ENCODE results near the gene SDK2.

Gene SDK2

GRCh38 chr17:73362697-73363096, 281.5 kb downstream of the SDK2 start:
- DNase-seq (ENCODE audit: low spot score): no peak
- no peak for TF ChIP-seq CTCF (IDR thresholded peaks at IDR 0.05; ENCODE audit: extremely low read depth, insufficient read depth, missing control alignments)
- in situ Hi-C loops (cut with MboI; ENCODE audit: low pct_unique_long_range_greater_than_20kb, low sequenced_read_pairs, unreplicated experiment): loop anchor here (10.0 to 25.0 kb wide), 2 partner anchors 638 to 800 kb away; no protein-coding TSS in a partner anchor

GRCh38 chr17:73360961-73361761, 283.1 kb downstream of the SDK2 start:
- TF ChIP-seq CTCF (IDR thresholded peaks at IDR 0.05; ENCODE audit: extremely low read depth, insufficient read depth, missing control alignments): no peak
- DNase-seq (ENCODE audit: low spot score): no peak
- in situ Hi-C loops (cut with MboI; ENCODE audit: low pct_unique_long_range_greater_than_20kb, low sequenced_read_pairs, unreplicated experiment): loop anchor here (10.0 to 25.0 kb wide), 2 partner anchors 636 to 799 kb away; no protein-coding TSS in a partner anchor

GRCh38 chr17:73359987-73360410, 284.2 kb downstream of the SDK2 start:
- no peak for TF ChIP-seq CTCF (IDR thresholded peaks at IDR 0.05; ENCODE audit: extremely low read depth, insufficient read depth, missing control alignments)
- DNase-seq (ENCODE audit: low spot score): no peak
- in situ Hi-C loops (cut with MboI; ENCODE audit: low pct_unique_long_range_greater_than_20kb, low sequenced_read_pairs, unreplicated experiment): loop anchor here (10.0 to 25.0 kb wide), 2 partner anchors 635 to 798 kb away; no protein-coding TSS in a partner anchor

GRCh38 chr17:73359352-73359751, 284.9 kb downstream of the SDK2 start:
- no peak for TF ChIP-seq CTCF (IDR thresholded peaks at IDR 0.05; ENCODE audit: extremely low read depth, insufficient read depth, missing control alignments)
- in situ Hi-C loops (cut with MboI; ENCODE audit: low pct_unique_long_range_greater_than_20kb, low sequenced_read_pairs, unreplicated experiment): loop anchor here (25.0 kb wide), 1 partner anchor 797 kb away; no protein-coding TSS in a partner anchor
- DNase-seq (ENCODE audit: low spot score): no peak

GRCh38 chr17:73358668-73359067, 285.6 kb downstream of the SDK2 start:
- TF ChIP-seq CTCF (IDR thresholded peaks at IDR 0.05; ENCODE audit: extremely low read depth, insufficient read depth, missing control alignments): no peak
- no peak for DNase-seq (ENCODE audit: low spot score)
- in situ Hi-C loops (cut with MboI; ENCODE audit: low pct_unique_long_range_greater_than_20kb, low sequenced_read_pairs, unreplicated experiment): loop anchor here (25.0 kb wide), 1 partner anchor 796 kb away; no protein-coding TSS in a partner anchor

GRCh38 chr17:73357981-73358380, 286.3 kb downstream of the SDK2 start:
- TF ChIP-seq CTCF (IDR thresholded peaks at IDR 0.05; ENCODE audit: extremely low read depth, insufficient read depth, missing control alignments): no peak
- in situ Hi-C loops (cut with MboI; ENCODE audit: low pct_unique_long_range_greater_than_20kb, low sequenced_read_pairs, unreplicated experiment): loop anchor here (25.0 kb wide), 1 partner anchor 796 kb away; no protein-coding TSS in a partner anchor
- no peak for DNase-seq (ENCODE audit: low spot score)

All from GM13977 (cell line).